Activated T-cell treated with anti-CD3 and anti-CD28 coated beads, Interleukin-2, amount 50 U/mL, for 4 hours (primary cell): ENCODE results near the gene AK1. TPM values are rescaled to one million over a fixed set of nuclear protein-coding genes. Genes with fewer than 3 reads are reported as not detected.

Source experiments
- ATAC-seq, 2 donors: fragments of 200-7000 bp; cut with Tn5 transposase; one replicate each; pipeline ENCODE4 v1.10.0; 2021
- DNase-seq: peaks from one replicate; pipeline ENCODE4 v3.0.0-alpha.2; 2020
- H3K27me3 Mint-ChIP-seq: one replicate; pipeline ENCODE4 v1.8.0; 2021; ENCODE audit warnings: low read depth, mixed read lengths
- H3K36me3 Mint-ChIP-seq: one replicate; pipeline ENCODE4 v1.8.0; 2022; ENCODE audit warnings: mixed read lengths; ENCODE audit not compliant: insufficient read depth
- H3K4me1 Mint-ChIP-seq: one replicate; pipeline ENCODE4 v1.8.0; 2021; ENCODE audit warnings: low read depth, mixed read lengths
- H3K4me3 Mint-ChIP-seq: one replicate; pipeline ENCODE4 v1.8.0; 2021; ENCODE audit warnings: mild to moderate bottlenecking, moderate library complexity, mixed read lengths
- H3K9me3 Mint-ChIP-seq: one replicate; pipeline ENCODE4 v1.8.0; 2021; ENCODE audit warnings: mixed read lengths
- total RNA-seq, 3 donors: library from RNA; stranded (reverse); gene quantifications; one replicate each; pipeline ENCODE4 v1.2.1, GENCODE V29; 2021

AK1 gene
- total RNA-seq, 3 donors from 2014 or later = 3.6 to 6.4 (median 5.0) TPM

- H3K4me3 Mint-ChIP-seq = no peak overlapping the region
- no peaks in the 10 kb centered on the region for H3K27me3 Mint-ChIP-seq
- ATAC-seq = no peak
- DNase-seq = no peak
- no peaks in the 10 kb centered on the region for H3K4me1 Mint-ChIP-seq
- H3K9me3 Mint-ChIP-seq = no peaks in the 10 kb centered on the region
- peaks cover 2% of the 10 kb centered on the region for H3K36me3 Mint-ChIP-seq
Measured at GRCh38 chr9:127825319-127826051, 52.0 kb downstream of the AK1 start.

GRCh38 chr9:127822108-127822507 lies 55.4 kb downstream of the AK1 start:
- ATAC-seq (no peak), DNase-seq (no peak)
- Mint-ChIP-seq H3K36me3 (peaks cover 11% of the 10 kb centered on the region), H3K4me3 (no peak overlapping the region), H3K27me3 (no peaks in the 10 kb centered on the region), H3K4me1 (no peaks in the 10 kb centered on the region), H3K9me3 (no peaks in the 10 kb centered on the region)

- Mint-ChIP-seq H3K4me3 (no peak overlapping the region), H3K9me3 (no peaks in the 10 kb centered on the region), H3K36me3 (peaks cover 11% of the 10 kb centered on the region), H3K27me3 (no peaks in the 10 kb centered on the region), H3K4me1 (no peaks in the 10 kb centered on the region)
- no peak for DNase-seq
- no peak for ATAC-seq
Measured at GRCh38 chr9:127818574-127818973, 58.9 kb downstream of the AK1 start.

GRCh38 chr9:127817881-127818434 lies 59.5 kb downstream of the AK1 start:
- Mint-ChIP-seq H3K4me1 (no peaks in the 10 kb centered on the region), H3K27me3 (no peaks in the 10 kb centered on the region), H3K9me3 (no peaks in the 10 kb centered on the region), H3K4me3 (no peak overlapping the region), H3K36me3 (peaks cover 11% of the 10 kb centered on the region)
- ATAC-seq (no peak), DNase-seq (no peak)

- peak; percentile 5 to 25 for ATAC-seq
- no peak for DNase-seq
- Mint-ChIP-seq H3K36me3 (peaks cover 11% of the 10 kb centered on the region), H3K4me3 (no peak overlapping the region), H3K9me3 (no peaks in the 10 kb centered on the region), H3K4me1 (no peaks in the 10 kb centered on the region), H3K27me3 (no peaks in the 10 kb centered on the region)
Measured at GRCh38 chr9:127816728-127817127, 60.7 kb downstream of the AK1 start.

Other genes starting within 250 kb of the AK1 start
- not detected for gene CFAP157, start 170.7 kb downstream of the AK1 start, total RNA-seq
- gene PTRH1, start 162.0 kb downstream of the AK1 start, total RNA-seq = 10 to 100 TPM; 43.9 to 49.6 (median 45.6) TPM
- gene TTC16, start 161.6 kb downstream of the AK1 start, total RNA-seq = under 1 TPM; 0.37 to 0.58 (median 0.57) TPM
- gene TOR2A, start 142.4 kb downstream of the AK1 start, total RNA-seq = 10 to 100 TPM; 19.8 to 23.6 (median 20.1) TPM
- 10 to 100 TPM in 1 of 3 donors, 1 to 10 TPM in 2; 5.9 to 10.8 (median 7.0) TPM for gene SH2D3C, start 99.0 kb downstream of the AK1 start, total RNA-seq
- 10 to 100 TPM; 66.9 to 91.5 (median 82.5) TPM for gene CDK9, start 91.6 kb downstream of the AK1 start, total RNA-seq
- 100 to 1,000 TPM; 137 to 149 (median 141) TPM for gene FPGS, start 74.8 kb downstream of the AK1 start, total RNA-seq
- gene ENG, start 23.0 kb downstream of the AK1 start, total RNA-seq = 10 to 100 TPM; 10.7 to 20.3 (median 14.8) TPM
- gene ST6GALNAC6, start 21.9 kb upstream of the AK1 start, total RNA-seq = 10 to 100 TPM; 25.9 to 31.5 (median 31.0) TPM
- 10 to 100 TPM; 22.0 to 25.7 (median 24.7) TPM for gene ST6GALNAC4, start 39.4 kb upstream of the AK1 start, total RNA-seq
- 1 to 10 TPM; 2.3 to 3.5 (median 2.8) TPM for gene PIP5KL1, start 53.1 kb upstream of the AK1 start, total RNA-seq
- 10 to 100 TPM; 89.6 to 91.5 (median 89.9) TPM for gene DPM2, start 60.2 kb upstream of the AK1 start, total RNA-seq
- gene EEIG1, start 103.3 kb upstream of the AK1 start, total RNA-seq = 10 to 100 TPM; 75.5 to 87.3 (median 86.0) TPM
- gene NAIF1, start 189.6 kb upstream of the AK1 start, total RNA-seq = 10 to 100 TPM in 1 of 3 donors, 1 to 10 TPM in 2; 9.5 to 11.2 (median 9.7) TPM
- gene SLC25A25, start 190.6 kb upstream of the AK1 start, total RNA-seq = 10 to 100 TPM; 13.9 to 16.3 (median 15.6) TPM